GM18520 (cell line): ENCODE data around the gene LRP1.

Experiments used
- ATAC-seq: cut with Tn5 transposase; IDR thresholded peaks from one replicate; pipeline ENCODE4 v1.9.1; 2021; ENCODE audit not compliant: unreplicated experiment

Gene LRP1

DNA sequence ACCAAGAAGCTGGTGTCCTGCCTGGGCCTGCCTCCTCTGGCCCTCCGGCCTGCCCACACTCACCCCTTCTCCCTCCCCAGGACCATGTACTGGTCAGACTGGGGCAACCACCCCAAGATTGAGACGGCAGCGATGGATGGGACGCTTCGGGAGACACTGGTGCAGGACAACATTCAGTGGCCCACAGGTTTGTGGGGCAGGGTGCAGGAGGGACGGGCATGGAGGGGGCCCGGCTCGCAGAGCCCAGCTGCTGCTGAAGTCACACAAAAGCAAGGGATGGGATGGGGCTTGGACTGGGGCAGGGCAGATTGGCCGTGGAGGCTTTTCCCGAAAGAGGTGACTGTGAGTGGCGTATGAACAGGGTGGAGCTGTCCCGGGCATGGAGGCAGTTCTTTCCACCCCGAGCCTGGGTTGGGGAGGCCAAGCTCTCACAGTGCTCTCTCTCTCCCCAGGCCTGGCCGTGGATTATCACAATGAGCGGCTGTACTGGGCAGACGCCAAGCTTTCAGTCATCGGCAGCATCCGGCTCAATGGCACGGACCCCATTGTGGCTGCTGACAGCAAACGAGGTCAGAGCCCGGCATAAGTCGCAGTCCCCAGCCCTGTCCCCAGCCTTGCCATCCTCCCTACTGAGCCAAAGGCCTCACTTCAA is 80.5 kb downstream of the LRP1 start:
- ATAC-seq: no peak

DNA sequence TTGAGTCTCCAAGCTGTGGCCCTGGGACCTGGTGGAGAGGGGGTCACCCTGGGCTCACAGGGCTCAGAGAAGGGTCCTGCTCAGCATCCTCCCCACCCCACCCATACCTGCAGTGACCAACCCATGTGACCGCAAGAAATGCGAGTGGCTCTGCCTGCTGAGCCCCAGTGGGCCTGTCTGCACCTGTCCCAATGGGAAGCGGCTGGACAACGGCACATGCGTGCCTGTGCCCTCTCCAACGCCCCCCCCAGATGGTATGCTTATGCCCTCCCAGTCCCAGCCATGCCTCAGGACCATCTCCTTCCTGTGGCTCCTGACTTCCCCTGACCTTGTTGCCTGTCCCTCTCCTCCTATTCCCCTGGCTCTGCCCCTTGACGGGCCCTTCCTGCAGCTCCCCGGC is 81.6 kb downstream of the LRP1 start:
- ATAC-seq: no peak

DNA sequence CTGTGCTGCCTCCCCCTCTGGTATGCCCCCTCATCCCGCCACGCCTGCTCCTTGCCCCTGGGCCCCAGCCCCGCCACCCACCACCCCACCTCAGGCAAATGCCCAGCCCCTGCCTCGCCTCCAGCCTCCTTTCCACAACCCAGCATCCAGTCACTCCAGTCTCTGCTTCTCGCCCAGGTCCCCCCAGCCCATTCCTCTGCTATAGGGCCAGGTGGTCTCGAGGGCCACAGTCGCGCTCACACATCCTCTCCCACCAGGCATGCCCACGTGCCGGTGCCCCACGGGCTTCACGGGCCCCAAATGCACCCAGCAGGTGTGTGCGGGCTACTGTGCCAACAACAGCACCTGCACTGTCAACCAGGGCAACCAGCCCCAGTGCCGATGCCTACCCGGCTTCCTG is 82.2 kb downstream of the LRP1 start:
- ATAC-seq: no peak

DNA sequence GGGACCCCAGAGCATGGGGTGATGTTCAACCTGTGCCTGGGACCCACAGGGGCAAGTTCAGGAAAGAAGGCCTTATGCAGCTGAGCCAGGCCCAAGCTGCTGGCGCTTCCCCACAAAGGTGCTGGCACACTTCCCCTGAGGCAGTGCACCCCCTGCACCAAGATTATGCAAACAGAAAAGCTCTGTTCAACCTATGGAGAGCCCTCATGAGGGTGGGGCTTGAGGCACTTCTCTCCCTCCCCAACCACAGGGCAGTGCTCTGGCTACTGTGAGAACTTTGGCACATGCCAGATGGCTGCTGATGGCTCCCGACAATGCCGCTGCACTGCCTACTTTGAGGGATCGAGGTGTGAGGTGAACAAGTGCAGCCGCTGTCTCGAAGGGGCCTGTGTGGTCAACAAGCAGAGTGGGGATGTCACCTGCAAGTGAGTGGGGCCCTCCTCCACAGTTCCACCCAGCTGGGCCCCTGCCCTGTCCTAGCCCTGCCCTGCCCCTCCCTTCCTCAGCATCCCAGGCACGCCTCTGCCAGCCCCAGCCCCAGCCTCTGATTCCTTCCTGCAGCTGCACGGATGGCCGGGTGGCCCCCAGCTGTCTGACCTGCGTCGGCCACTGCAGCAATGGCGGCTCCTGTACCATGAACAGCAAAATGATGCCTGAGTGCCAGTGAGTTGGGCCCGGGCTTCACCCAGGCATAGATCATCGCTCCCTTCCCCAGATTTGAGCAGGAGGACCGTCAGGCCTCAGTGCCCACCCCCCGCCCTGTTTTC is 82.8 kb downstream of the LRP1 start:
- ATAC-seq: no peak

DNA sequence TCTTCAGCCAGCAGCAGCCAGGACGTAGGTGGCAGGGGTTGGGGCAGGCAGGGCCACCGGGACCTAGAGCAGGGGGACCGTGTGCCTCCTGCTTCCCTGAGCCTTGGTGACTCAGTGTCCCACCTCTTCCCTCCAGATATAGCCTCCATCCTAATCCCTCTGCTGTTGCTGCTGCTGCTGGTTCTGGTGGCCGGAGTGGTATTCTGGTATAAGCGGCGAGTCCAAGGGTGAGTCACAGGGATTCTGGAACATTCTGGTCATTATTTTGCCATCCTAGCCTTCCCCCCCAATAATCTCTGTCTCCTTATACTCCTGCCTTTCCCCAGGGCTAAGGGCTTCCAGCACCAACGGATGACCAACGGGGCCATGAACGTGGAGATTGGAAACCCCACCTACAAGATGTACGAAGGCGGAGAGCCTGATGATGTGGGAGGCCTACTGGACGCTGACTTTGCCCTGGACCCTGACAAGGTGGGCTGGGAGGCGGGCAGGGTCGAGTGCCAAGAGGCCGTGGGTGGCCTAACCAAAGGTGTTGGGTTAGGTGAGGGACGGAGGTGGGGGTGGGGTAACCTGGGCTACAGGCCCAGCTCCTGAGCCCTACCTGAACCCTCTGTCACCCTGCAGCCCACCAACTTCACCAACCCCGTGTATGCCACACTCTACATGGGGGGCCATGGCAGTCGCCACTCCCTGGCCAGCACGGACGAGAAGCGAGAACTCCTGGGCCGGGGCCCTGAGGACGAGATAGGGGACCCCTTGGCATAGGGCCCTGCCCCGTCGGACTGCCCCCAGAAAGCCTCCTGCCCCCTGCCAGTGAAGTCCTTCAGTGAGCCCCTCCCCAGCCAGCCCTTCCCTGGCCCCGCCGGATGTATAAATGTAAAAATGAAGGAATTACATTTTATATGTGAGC is 83.8 kb downstream of the LRP1 start:
- no peak for ATAC-seq

DNA sequence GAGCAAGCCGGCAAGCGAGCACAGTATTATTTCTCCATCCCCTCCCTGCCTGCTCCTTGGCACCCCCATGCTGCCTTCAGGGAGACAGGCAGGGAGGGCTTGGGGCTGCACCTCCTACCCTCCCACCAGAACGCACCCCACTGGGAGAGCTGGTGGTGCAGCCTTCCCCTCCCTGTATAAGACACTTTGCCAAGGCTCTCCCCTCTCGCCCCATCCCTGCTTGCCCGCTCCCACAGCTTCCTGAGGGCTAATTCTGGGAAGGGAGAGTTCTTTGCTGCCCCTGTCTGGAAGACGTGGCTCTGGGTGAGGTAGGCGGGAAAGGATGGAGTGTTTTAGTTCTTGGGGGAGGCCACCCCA is 84.4 kb downstream of the LRP1 start:
- ATAC-seq: no peak

DNA sequence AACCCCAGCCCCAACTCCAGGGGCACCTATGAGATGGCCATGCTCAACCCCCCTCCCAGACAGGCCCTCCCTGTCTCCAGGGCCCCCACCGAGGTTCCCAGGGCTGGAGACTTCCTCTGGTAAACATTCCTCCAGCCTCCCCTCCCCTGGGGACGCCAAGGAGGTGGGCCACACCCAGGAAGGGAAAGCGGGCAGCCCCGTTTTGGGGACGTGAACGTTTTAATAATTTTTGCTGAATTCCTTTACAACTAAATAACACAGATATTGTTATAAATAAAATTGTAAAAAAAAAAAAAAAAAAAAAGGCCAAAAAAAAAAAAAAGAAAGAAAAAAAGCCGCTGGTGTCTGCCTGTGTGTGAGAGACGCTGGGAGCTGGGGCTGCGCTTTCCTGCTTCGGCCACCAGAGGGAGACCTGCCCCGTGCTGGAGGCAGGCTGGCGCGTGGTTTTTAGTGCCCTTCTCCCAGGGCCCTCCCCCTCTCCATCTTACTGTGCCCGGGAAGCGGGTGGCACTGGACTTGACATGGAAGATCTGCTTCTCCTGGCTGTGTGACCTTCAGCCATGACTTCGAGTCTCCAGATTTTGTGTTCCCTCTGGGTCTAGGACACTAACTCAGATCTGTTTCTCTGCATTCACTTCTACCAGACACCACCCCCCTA is 84.9 kb downstream of the LRP1 start:
- ATAC-seq: peak; percentile 33

DNA sequence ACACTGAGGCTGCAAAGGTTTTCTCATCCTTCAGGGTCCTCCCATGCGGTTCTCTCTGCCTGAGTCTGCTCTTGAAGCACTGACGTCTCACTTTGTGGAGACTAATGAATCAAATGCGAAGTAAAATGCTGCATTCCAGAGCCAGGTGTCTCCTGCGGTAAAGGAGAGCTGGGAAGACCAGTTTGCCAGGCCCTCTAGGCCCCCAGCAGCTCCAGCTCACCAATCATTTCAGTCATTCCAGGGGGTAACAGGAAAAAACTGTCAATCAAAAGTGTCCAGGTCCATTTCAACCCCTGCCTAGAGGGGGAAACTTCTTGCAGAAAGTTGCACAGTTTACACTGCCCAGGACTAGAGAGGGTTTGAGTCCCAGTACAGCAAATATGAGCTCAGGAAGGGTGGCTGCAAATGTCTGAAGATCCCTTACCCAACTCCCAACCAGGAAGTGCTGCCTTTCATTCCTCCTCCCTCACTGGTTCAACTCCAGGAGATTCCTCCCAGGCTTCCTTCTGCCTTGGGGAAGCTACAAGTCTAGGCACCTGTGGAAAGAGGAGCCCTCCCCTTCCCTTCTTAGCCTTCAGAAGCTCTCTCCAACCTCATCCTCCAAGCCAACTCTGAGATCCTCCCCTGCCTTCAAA is 85.6 kb downstream of the LRP1 start:
- no peak for ATAC-seq

DNA sequence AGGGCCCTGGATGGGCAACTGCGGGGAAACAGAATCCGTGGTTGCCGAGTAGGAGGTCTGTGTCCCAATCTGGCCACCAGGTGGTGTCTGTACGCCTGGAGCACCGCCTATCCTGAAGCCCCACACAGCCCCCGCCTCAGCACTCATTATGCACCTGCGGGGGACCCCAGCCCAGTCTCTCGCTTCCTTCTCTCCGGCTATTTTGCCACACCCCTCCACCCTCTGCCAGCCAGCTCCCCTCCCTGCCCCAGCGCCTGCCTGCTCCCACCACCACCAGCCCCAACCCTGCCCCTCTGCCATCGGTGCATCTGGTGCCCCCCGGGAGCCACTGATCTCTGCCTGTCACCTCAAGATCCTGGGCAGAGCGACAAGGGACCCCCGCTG is 86.1 kb downstream of the LRP1 start:
- no peak for ATAC-seq

DNA sequence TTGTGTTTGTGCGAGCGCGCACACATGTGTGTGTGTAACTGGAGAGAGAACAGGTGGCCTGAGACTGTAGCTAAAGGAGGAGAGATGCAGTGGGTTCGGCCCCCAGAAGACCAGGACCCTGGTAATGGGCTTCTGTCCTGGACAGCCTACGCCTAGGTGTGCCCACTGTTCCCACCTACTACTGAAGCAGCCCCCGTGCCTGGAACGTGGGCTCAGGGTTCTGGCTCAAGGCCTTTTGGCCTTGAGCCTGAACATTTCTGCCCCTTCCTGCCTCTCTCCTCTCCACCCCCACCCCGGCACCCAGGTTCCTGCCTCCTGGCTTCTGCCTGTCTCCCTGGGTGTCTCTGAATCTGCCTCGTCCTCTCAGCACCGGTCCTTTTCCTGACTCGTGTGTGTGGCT is 86.8 kb downstream of the LRP1 start:
- no peak for ATAC-seq

DNA sequence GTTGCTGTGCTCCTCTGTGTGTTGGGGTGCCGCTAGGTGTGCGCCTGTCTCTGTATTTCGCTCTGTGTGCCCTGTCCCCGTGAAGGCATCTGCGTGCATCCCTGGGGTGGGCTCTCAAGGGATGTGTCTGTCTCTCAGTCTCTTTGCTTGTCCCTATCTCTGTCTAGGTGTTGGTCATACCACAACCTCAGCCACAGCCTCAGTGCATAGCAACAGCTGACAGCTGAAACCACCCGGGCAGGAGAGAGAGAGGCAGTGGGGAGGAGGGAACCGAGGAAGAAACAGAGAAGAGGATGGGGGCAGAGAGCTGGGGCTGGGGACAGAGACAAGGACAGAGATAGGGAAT is 87.4 kb downstream of the LRP1 start:
- no peak for ATAC-seq

DNA sequence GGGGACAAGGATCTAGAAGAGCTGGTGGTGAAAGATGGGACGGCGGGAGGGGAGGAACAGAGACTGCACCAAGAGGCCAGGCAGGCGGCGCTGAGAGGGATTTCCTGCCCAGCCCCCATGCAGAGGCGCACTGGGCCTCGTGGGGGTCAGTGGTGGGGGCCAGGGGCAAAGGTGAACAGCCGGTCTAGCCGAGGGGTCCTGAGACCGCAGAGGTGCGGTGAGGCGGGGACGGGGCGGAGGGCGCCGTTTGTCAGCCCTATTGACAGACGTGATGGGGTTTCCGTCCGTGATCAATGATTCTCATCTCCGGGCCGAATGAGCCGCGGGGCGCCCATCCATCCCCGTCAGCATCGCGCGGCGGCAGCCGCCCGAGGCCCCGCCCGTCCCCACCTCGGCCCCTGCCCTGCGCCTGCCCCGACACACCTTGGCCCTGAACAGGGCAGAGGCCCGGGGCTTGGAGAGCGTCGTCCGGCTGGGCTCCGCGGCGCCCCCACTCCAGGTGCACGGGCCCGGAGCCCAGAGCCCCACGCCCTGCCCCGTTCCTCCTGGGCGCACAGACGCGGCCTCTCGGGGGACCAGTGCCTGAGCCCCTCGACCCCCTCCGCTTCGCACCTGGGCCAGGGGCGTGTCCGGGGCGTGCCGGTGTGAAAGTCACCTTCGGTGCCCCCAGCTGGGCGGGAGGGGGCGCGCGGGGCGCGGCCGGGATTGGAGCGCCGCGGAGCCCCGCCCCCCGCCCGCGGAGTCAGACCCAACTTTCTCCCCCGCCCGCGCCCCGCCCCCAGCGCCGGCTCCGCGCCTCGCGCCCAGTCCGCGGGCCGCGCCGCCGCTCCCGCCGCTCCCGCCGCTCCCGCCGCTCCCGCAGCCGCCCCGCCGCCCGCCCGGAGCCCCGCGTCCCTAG is 88.0 kb downstream of the LRP1 start, which contains the start of gene NXPH4:
TSS of gene NXPH4 (plus strand) at position 781 of the 898 bp plus-strand sequence. CDS start 176 bp downstream, outside the sequence.
- ATAC-seq: no peak

DNA sequence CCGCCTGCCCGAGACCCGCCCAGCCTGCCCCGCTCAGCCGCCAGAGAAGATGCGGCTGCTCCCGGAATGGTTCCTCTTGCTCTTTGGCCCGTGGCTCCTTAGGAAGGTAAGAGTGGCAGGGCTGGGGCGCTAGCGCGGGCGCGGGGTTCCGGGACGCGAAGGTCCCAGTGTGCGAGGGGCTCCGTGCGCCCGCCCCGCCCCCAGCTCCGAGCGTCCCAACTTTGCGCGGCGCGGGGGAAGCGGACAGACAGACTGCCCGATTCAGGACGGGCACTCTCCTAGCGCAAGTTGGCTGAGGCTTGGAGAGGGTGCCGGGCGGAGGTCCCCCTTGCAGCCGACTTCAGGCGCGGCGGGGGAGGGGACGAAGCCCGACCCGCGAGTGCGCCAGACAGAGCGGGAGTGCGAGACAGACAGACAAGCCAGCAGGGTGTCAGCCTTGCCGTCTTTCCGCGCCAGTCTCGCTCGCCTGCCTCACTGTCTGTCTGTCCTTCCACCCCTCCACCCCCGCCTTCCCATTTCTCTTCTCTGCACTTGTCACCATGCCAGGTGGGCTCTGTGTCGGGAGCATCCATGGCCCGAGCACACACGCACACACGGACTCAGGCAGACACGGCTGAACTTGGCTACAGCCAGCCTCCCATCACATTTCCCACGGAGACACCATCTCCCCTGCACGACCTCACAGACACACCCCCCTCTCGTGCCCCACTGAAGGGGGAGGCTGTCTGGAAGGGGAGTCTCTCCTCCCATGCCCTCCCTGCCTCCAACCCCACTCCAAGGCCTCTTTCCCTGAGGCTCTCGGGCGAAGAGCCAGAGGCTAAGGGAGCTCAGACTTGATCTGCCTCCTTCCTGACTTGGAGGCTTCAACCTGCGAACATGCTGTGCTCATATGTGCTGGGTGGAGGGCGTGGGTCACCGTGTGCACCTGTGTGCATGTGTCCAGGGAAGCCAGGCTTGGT is 88.9 kb downstream of the LRP1 start:
- no peak for ATAC-seq

DNA sequence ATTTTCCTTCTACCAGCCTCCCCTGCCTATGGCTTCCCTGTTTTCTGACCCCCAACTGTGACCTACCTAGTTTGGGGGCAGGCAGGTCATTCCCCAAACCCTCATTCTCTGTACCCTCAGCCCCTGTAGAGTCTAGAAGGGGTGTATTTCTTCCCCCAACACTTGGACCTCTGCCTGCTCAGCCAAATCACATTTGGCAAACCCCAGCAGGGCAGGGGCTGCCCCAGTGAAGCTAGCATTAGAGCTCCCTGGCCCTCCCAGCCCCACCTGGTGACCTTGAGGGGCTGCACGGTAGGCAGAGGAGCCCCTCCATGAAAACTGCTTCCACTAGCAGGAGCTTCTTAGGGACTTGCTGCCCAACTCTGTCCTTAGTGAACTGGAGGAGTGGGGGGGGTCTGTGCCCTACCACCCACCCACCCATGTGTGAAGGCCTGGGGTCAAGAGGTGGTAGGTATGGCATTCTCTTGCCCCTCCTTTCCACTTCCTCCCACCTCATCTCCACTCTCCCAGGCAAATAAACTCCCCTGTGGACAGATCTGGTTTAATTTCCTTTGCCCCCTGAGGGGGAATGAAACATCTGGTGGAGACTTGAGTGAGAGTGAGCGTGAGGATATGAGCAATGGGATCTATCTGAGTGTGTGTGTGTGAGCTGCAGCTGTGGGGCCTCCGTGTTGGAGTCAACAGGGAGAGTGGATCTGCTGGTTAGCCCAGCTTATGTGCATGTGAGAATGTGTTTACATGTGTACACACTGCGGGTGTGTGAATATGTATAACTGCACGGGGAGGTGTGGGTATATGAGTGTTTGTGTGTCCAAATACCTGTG is 90.0 kb downstream of the LRP1 start:
- ATAC-seq: no peak

DNA sequence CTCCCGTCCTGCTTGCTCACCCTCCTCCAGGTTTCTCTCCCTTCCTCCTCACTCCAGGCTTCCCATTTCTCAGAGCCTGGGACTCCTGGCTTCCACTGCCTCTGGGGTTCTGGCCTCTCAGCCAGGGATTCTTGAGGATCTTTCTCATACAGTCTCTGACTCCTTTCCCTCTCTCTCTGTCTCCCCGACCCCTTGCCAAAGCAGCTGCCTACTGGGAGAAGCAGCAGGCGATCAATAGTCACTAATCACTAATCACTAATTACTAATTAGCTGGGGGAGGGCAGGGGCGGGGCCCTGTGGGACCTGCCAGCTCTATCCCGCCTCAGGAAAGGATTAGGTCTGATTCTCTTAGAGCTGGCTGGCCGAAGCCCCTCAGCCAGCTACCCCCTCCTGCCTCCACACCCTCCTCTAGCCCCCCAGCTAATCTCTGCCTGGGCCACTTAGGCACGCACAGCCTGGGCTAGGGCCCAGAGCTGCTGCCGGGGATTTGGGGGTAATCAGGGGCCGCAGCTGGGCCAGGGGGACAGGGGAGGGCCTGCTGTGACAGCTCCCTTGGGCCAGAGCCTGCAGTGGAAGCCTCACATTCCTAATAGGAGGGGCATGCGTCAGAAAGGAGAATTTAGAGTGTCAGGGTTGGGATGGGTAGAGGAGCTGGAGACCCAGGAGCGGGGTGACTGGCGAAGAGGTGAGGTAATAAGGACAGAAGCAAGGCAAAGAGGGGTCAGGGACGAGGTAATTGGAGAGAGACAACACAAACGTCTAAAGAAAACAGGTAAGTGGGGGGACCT is 91.1 kb downstream of the LRP1 start:
- ATAC-seq: no peak

DNA sequence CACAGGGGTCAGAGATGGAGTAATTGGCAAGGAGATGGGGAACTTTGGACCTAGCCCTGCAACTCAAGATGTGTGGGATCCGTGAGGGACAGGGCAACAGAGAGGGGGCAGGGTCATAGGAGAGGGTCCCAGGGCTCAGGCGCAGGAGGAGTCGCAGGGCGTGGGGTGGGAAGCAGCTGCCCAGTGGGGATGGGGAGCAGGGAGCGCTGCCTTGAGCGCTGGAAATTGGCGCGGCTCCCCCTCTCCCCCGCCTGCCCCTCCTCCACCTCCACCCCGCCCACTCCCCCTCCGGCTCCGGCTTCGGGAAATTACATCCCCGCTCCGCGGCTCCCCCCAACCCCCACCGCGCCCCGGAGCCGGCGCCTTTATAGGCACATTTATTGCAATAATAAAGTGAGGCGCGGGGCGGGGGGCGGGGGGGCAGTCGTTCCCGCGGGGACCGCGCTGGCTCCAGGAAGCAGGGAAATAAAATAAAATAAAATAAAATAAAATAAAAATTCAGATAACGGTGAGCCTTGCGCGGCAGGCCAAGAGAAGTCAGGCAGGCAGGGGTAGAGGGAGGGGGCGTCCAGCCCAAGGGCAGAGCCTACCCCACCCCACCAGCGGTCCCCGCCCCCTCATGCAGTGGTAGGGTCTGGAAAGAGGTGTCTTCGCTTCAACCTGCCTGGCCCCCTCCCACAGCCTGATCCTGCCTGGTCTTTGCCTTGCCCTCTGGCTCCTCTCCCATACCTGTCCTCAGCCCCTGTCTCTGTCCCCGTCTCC is 91.9 kb downstream of the LRP1 start:
- no peak for ATAC-seq
